Transverse colon (tissue), 3 donors: Measurements from ENCODE around the gene TJP1.

ENCODE experiments used
- CTCF ChIP-seq, 5 experiments: fragments of 200-600 bp in 3 of 5; fragments of 450-650 bp in 2 of 5; sonication (generic) in 3 of 5; IDR thresholded peaks; 1 replicate in 2 of 5; 2 replicates in 3 of 5; pipeline ENCODE4 v1.5.1; 2016 to 2017; ENCODE audit warnings: antibody characterized with exemption in 5 of 5, inconsistent platforms in 3 of 5, mild to moderate bottlenecking in 2 of 5, moderate library complexity in 1 of 5
- POLR2A ChIP-seq: fragments of 450-650 bp; IDR thresholded peaks from one replicate; pipeline ENCODE4 v1.6.1; 2016; ENCODE audit warnings: antibody characterized with exemption, mild to moderate bottlenecking, moderate library complexity

GRCh38 chr15:29756358-29757267 is 65.7 kb downstream of the TJP1 start:
- TF ChIP-seq CTCF (IDR thresholded peaks at IDR 0.05) (no peak), POLR2A (no peak)
